Endodermal cell (in vitro differentiated cells): ENCODE measurements around the gene THAP8. TPM values are rescaled to one million over a fixed set of nuclear protein-coding genes. Genes with fewer than 3 reads are reported as not detected.
"Not testable (repeated sequence)": the region's sequence is repeated elsewhere in the genome, so short reads cannot be mapped to it uniquely, and the experiment has no call there.

Source experiments
- DNase-seq: peaks from one replicate; pipeline ENCODE4 v3.0.0-alpha.2; 2017
- H3K27ac ChIP-seq: 2 replicates; pipeline ENCODE4 v1.5.1; 2013; ENCODE audit warnings: mild to moderate bottlenecking, low read depth, low read length, moderate library complexity
- H3K27me3 ChIP-seq: 2 replicates; pipeline ENCODE4 v1.6.1; 2013; ENCODE audit warnings: mild to moderate bottlenecking, low read length, moderate library complexity; ENCODE audit not compliant: insufficient read depth, control insufficient read depth, poor library complexity, severe bottlenecking
- H3K36me3 ChIP-seq: 2 replicates; pipeline ENCODE4 v1.7.0; 2013; ENCODE audit warnings: mild to moderate bottlenecking, low read length, moderate library complexity; ENCODE audit not compliant: control insufficient read depth, insufficient read depth
- H3K4me1 ChIP-seq: one replicate; pipeline ENCODE4 v1.7.0; 2013; ENCODE audit warnings: low read length; ENCODE audit not compliant: control insufficient read depth, insufficient read depth
- H3K4me3 ChIP-seq: 2 replicates; pipeline ENCODE4 v1.5.1; 2013; ENCODE audit warnings: mild to moderate bottlenecking, low read length, moderate library complexity
- H3K9ac ChIP-seq: 2 replicates; pipeline ENCODE4 v1.6.1; 2013; ENCODE audit warnings: mild to moderate bottlenecking, low read length, moderate library complexity; ENCODE audit not compliant: poor library complexity, severe bottlenecking; ENCODE audit errors: extremely low read depth
- H3K9me3 ChIP-seq: 2 replicates; pipeline ENCODE4 v1.6.1; 2013; ENCODE audit warnings: mild to moderate bottlenecking, low read length, moderate library complexity; ENCODE audit not compliant: control insufficient read depth
- H3K27ac Mint-ChIP-seq: 2 replicates; pipeline ENCODE4 v1.8.0; 2020; ENCODE audit warnings: mixed read lengths
- H3K27me3 Mint-ChIP-seq: 2 replicates; pipeline ENCODE4 v1.8.0; 2021; ENCODE audit warnings: mild to moderate bottlenecking, mixed read lengths; ENCODE audit not compliant: insufficient read depth
- H3K36me3 Mint-ChIP-seq: 2 replicates; pipeline ENCODE4 v1.8.0; 2020; ENCODE audit warnings: low read depth, mixed read lengths
- H3K4me1 Mint-ChIP-seq: 2 replicates; pipeline ENCODE4 v1.8.0; 2020; ENCODE audit warnings: mixed read lengths
- H3K4me3 Mint-ChIP-seq: 2 replicates; pipeline ENCODE4 v1.8.0; 2020; ENCODE audit warnings: mild to moderate bottlenecking, moderate library complexity, mixed read lengths
- H3K9me3 Mint-ChIP-seq: 2 replicates; pipeline ENCODE4 v1.8.0; 2020; ENCODE audit warnings: mild to moderate bottlenecking, mixed read lengths
- WGBS, 2 experiments: methylation state at CpG; one replicate each; pipeline versions ENCODE4 v1.1.5 to v1.1.7; 2013; ENCODE audit warnings: missing lambda C conversion rate in 2 of 2, mixed read lengths in 1 of 2; ENCODE audit not compliant: insufficient coverage in 1 of 2, insufficient read length in 1 of 2; 5-methylcytosine and 5-hydroxymethylcytosine counted together
- total RNA-seq, 2 donors: library from RNA; stranded (reverse); fragmentation: NEBNext Ultra II Directional in 1 of 2; extraction: Animal tissue kit (Norgen Biotek cat#: 25700) in 1 of 2; gene quantifications; 2 replicates in 1 of 2; 3 replicates in 1 of 2; pipeline ENCODE4 v1.2.1, GENCODE V29; 2021
- TF ChIP-seq, protein P1 (sequence below): fragments of 200-600 bp; sonication (generic); conservative IDR thresholded peaks from 2 replicates; pipeline ENCODE4 v1.5.0; 2021; ENCODE audit warnings: antibody characterized with exemption, mild to moderate bottlenecking

THAP8 gene
- total RNA-seq, 2 donors from 2014 or later, result 6.7 to 8.9 TPM

DNA sequence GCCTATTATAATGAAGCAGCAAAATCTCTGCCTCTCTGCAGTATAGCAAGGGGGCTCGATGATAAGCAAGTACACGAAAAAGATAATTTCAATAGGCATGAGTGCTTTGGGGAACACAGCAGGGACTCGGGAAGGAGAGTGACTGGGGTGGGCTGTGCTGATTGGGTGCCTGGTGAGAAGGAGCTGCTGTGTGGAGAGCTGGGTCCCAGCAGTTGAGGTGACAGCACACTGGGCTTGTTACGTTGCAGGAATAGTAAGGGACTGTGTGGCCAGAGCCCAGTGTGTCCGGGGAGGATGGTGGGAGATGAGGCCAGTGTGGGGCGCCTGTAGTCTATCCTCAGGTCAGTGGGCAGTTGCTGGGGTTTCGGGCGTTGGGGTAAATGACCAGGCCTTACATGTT is 18.0 kb upstream of the THAP8 start:
- Histone ChIP-seq H3K9ac (no peak overlapping the region), H3K9me3 (no peaks in the 10 kb centered on the region), H3K27ac (no peak overlapping the region), H3K36me3 (peaks cover 44% of the 10 kb centered on the region), H3K4me3 (no peak overlapping the region), H3K4me1 (no peaks in the 10 kb centered on the region), H3K27me3 (no peaks in the 10 kb centered on the region)
- Mint-ChIP-seq H3K27ac (no peak overlapping the region), H3K4me1 (no peaks in the 10 kb centered on the region), H3K9me3 (peaks cover 12% of the 10 kb centered on the region), H3K4me3 (no peak overlapping the region), H3K27me3 (no peaks in the 10 kb centered on the region), H3K36me3 (peaks cover 54% of the 10 kb centered on the region)
- no peak for DNase-seq
- 85 to 88% methylated on average over 6 to 8 of the region's 8 CpGs for WGBS, 2 experiments
- TF ChIP-seq, protein P1, sequence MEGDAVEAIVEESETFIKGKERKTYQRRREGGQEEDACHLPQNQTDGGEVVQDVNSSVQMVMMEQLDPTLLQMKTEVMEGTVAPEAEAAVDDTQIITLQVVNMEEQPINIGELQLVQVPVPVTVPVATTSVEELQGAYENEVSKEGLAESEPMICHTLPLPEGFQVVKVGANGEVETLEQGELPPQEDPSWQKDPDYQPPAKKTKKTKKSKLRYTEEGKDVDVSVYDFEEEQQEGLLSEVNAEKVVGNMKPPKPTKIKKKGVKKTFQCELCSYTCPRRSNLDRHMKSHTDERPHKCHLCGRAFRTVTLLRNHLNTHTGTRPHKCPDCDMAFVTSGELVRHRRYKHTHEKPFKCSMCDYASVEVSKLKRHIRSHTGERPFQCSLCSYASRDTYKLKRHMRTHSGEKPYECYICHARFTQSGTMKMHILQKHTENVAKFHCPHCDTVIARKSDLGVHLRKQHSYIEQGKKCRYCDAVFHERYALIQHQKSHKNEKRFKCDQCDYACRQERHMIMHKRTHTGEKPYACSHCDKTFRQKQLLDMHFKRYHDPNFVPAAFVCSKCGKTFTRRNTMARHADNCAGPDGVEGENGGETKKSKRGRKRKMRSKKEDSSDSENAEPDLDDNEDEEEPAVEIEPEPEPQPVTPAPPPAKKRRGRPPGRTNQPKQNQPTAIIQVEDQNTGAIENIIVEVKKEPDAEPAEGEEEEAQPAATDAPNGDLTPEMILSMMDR, result no peak

DNA sequence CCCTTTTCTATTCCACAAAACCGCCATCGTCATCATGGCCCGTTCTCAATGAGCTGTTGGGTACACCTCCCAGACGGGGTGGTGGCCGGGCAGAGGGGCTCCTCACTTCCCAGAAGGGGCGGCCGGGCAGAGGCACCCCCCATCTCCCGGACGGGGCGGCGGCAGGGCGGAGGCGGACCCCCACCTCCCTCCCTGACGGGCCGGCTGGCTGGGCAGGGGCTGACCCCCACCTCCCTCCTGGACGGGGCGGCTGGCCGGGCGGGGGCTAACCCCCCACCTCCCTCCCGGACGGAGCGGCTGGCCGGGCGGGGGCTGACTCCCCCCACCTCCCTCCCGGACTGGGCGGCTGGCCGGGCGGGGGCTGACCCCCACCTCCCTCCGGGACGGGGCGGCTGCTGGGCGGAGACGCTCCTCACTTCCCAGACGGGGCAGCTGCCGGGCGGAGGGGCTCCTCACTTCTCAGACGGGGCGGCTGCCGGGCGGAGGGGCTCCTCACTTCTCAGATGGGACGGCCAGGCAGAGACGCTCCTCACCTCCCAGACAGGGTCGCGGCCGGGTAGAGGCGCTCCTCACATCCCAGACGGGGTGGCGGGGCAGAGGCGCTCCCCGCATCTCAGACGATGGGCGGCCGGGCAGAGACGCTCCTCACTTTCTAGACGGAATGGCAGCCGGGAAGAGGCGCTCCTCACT is 14.9 kb upstream of the THAP8 start:
- H3K9me3 ChIP-seq, DNase-seq: not testable (repeated sequence)

DNA sequence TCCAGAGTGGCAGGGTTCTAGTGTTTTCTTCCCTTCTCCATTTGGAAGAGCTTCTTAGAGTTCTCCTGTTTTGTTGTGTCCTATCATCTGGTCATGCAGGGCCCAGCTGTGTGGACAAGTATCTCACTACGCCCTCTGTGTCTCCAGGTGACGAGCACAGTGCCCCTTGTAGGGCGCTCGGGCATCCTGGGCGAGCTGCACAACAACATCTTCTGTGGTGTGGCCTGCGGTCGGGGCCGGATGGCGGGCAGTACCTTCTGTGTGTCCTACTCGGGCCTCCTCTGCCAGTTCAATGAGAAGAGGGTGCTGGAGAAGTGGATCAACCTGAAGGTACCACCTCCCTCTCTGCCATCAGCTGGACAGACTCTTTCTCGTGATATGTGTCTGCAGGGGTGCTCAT is 13.6 kb upstream of the THAP8 start:
- Histone ChIP-seq H3K4me1 (no peaks in the 10 kb centered on the region), H3K9me3 (no peaks in the 10 kb centered on the region), H3K4me3 (no peak overlapping the region), H3K27ac (no peak overlapping the region), H3K27me3 (no peaks in the 10 kb centered on the region), H3K36me3 (peaks cover 60% of the 10 kb centered on the region), H3K9ac (no peak overlapping the region)
- peaks cover 70% of the 10 kb centered on the region for H3K36me3 Mint-ChIP-seq
- H3K27ac Mint-ChIP-seq, result no peak overlapping the region
- H3K27me3 Mint-ChIP-seq, result no peaks in the 10 kb centered on the region
- WGBS, 2 experiments, result 87 to 94% methylated on average over 9 to 11 of the region's 11 CpGs
- no peaks in the 10 kb centered on the region for H3K4me1 Mint-ChIP-seq
- H3K4me3 Mint-ChIP-seq, result no peak overlapping the region
- no peak for DNase-seq
- TF ChIP-seq, protein P1, result no peak
- peaks cover 12% of the 10 kb centered on the region for H3K9me3 Mint-ChIP-seq

More for the DNA sequence above, 14.9 kb upstream of the THAP8 start:
- 97% methylated on average over 46 of the region's 57 CpGs; no CpG with 5 or more reads in 1 of the 2 experiments for WGBS, 2 experiments
- H3K27me3 ChIP-seq, H3K4me3 ChIP-seq, H3K27me3 Mint-ChIP-seq, H3K9ac ChIP-seq, H3K27ac Mint-ChIP-seq, H3K4me1 ChIP-seq, H3K4me1 Mint-ChIP-seq, H3K4me3 Mint-ChIP-seq, H3K27ac ChIP-seq: not testable (repeated sequence)
- peaks cover 66% of the 10 kb centered on the region for H3K36me3 Mint-ChIP-seq
- H3K36me3 ChIP-seq, result peaks cover 62% of the 10 kb centered on the region
- peaks cover 12% of the 10 kb centered on the region for H3K9me3 Mint-ChIP-seq
